HG02571 (cell line): ENCODE data around the gene IFT122.
"Not testable (repeated sequence)": the region's sequence is repeated elsewhere in the genome, so short reads cannot be mapped to it uniquely, and the experiment has no call there.

Experiments
- ATAC-seq: cut with Tn5 transposase; IDR thresholded peaks from one replicate; pipeline ENCODE4 v1.9.1; 2021; ENCODE audit warnings: mild to moderate bottlenecking, moderate library complexity; ENCODE audit not compliant: unreplicated experiment

IFT122 gene

GRCh38 chr3:129493206-129493605 lies 53.2 kb downstream of the IFT122 start:
- no peak for ATAC-seq

GRCh38 chr3:129494499-129494898 lies 54.5 kb downstream of the IFT122 start:
- not testable (repeated sequence) for ATAC-seq

GRCh38 chr3:129495006-129495639 lies 55.1 kb downstream of the IFT122 start:
- ATAC-seq: not testable (repeated sequence)

GRCh38 chr3:129497876-129498275 lies 57.9 kb downstream of the IFT122 start:
- not testable (repeated sequence) for ATAC-seq

GRCh38 chr3:129498603-129499488 lies 58.8 kb downstream of the IFT122 start:
- not testable (repeated sequence) for ATAC-seq

- not testable (repeated sequence) for ATAC-seq
Measured at GRCh38 chr3:129499604-129500333, 59.7 kb downstream of the IFT122 start.

GRCh38 chr3:129500334-129500658 lies 60.3 kb downstream of the IFT122 start:
- no peak for ATAC-seq

GRCh38 chr3:129501630-129502029 lies 61.6 kb downstream of the IFT122 start:
- ATAC-seq: no peak

- ATAC-seq: no peak
Measured at GRCh38 chr3:129502641-129503408, 62.8 kb downstream of the IFT122 start.

GRCh38 chr3:129503471-129504291 lies 63.7 kb downstream of the IFT122 start:
- ATAC-seq: no peak

- no peak for ATAC-seq
Measured at GRCh38 chr3:129504471-129505100, 64.6 kb downstream of the IFT122 start.

- no peak for ATAC-seq
Measured at GRCh38 chr3:129505341-129505740, 65.3 kb downstream of the IFT122 start.

GRCh38 chr3:129506231-129506742 lies 66.3 kb downstream of the IFT122 start:
- no peak for ATAC-seq

- ATAC-seq: no peak
Measured at GRCh38 chr3:129507181-129507831, 67.3 kb downstream of the IFT122 start.

GRCh38 chr3:129512595-129512994 lies 72.6 kb downstream of the IFT122 start:
- ATAC-seq: no peak

- ATAC-seq: no peak
Measured at GRCh38 chr3:129513705-129514104, 73.7 kb downstream of the IFT122 start.

GRCh38 chr3:129514110-129514509 lies 74.1 kb downstream of the IFT122 start:
- ATAC-seq: no peak

GRCh38 chr3:129514563-129514962 lies 74.5 kb downstream of the IFT122 start:
- no peak for ATAC-seq
